Measurements from ENCODE around the gene INHBE.
A peak's percentile ranks its signal among the peaks of the same experiment; 100 is the strongest.
"Not testable (repeated sequence)": the region's sequence is repeated elsewhere in the genome, so short reads cannot be mapped to it uniquely, and the experiment has no call there.

Gene INHBE

DNA sequence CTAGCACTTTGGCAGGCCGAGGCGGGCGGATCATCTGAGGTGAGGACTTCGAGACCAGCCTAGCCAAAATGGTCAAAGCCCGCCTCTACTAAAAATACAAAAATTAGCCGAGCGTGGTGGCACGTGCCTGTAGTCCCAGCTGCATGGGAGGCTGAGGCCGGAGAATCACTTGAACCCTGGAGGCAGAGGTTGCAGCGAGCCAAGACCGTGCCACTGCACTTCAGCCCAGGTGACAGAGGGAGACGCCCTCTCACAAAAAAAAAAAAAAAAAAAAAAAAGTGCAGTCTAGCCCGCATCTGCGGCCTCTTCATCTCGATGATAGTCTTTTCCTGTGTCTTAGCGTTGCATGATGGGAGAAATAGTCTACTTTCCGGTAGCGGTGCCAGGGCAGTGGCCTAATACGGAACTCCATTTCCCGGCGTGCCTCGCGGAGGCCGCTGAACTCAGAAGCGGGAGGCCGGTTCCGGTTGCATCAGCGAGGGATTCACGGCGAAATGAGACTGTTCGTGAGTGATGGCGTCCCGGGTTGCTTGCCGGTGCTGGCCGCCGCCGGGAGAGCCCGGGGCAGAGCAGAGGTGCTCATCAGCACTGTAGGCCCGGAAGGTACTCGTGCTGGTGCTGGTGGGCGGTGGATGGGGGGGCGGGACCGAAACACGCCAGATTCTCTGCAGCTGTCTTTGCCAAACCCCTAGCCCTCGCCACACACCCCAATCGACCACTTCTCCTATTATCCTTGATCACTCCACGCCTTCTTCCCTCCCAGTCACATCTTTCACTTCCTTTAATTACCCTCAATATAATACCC lies 32.7 kb downstream of the INHBE start, which contains the start of gene MARS1:
Gene MARS1, plus strand, starts transcription at position 472 of the 805 bp plus-strand sequence. Its CDS starts 23 bp downstream, at position 495.
- Mint-ChIP-seq H3K36me3 (peaks cover 60% of the 10 kb centered on the region), H3K27ac (peak within 1 kb of the TSS; percentile 94), H3K9me3 (no peaks in the 10 kb centered on the region), H3K4me1 (peaks cover 37% of the 10 kb centered on the region), H3K4me3 (peak within 1 kb of the TSS; percentile 88)
- peak; percentile 79 to 91 for DNase-seq (ENCODE audit: low spot score in 2 of 2)
- peak; percentile 98 for ATAC-seq

DNA sequence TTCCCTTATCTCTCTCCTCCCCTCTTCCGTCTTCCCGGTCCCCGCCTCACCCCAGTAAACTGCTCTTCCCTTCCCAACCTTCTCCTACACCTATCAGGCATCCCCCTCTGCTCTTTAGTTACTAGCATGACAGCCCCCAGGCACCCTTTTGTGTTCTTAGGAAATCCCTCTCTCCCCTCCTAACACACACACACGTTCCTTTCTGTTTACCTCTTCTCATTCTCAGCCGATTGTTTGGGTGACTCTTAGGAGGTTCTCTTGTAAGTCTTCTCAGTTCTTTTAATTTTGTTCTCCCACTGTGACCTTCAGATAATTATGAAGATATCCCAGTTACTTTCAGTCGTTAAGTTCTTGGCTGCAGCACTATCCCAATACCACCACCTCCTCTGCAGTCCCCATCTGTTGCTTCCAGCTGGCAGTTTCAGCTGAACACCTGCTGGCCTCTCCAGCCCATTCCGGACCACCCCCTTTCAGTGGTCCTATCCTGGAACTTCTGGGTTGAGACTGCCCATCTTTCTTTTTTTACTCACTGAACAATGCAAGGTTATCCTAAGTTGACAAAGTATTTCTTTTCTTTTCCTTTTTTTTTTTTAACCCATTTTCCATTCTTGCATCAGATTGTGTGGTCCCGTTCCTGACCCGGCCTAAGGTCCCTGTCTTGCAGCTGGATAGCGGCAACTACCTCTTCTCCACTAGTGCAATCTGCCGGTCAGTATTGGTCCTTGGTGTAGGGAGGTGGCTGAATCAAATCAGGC lies 33.5 kb downstream of the INHBE start:
- no peak for DNase-seq (ENCODE audit: low spot score in 2 of 2)
- peak overlapping the region; percentile 94 for H3K27ac Mint-ChIP-seq
- peak overlapping the region; percentile 88 for H3K4me3 Mint-ChIP-seq
- peaks cover 40% of the 10 kb centered on the region for H3K4me1 Mint-ChIP-seq
- peaks cover 65% of the 10 kb centered on the region for H3K36me3 Mint-ChIP-seq
- no peaks in the 10 kb centered on the region for H3K9me3 Mint-ChIP-seq
- no peak for ATAC-seq

DNA sequence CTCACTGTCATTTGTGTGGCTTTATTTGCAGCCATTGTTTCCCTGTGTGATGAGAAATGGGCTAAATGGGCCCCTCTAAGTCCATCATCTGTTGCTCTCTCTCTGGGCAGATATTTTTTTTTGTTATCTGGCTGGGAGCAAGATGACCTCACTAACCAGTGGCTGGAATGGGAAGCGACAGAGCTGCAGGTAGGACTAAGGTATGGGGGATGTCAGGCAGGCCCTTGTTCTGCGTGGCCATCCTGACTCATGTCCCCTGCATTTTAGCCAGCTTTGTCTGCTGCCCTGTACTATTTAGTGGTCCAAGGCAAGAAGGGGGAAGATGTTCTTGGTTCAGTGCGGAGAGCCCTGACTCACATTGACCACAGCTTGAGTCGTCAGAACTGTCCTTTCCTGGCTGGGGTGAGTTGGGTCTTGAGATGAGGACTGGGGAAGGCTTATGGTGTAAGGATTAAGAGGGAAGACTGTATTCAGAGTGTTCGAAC lies 34.1 kb downstream of the INHBE start:
- peaks cover 40% of the 10 kb centered on the region for H3K4me1 Mint-ChIP-seq
- ATAC-seq (no peak), DNase-seq (ENCODE audit: low spot score in 2 of 2) (no peak)
- H3K27ac Mint-ChIP-seq: peak overlapping the region; percentile 94
- H3K9me3 Mint-ChIP-seq: no peaks in the 10 kb centered on the region
- H3K36me3 Mint-ChIP-seq: peaks cover 70% of the 10 kb centered on the region
- H3K4me3 Mint-ChIP-seq: peak overlapping the region; percentile 88

DNA sequence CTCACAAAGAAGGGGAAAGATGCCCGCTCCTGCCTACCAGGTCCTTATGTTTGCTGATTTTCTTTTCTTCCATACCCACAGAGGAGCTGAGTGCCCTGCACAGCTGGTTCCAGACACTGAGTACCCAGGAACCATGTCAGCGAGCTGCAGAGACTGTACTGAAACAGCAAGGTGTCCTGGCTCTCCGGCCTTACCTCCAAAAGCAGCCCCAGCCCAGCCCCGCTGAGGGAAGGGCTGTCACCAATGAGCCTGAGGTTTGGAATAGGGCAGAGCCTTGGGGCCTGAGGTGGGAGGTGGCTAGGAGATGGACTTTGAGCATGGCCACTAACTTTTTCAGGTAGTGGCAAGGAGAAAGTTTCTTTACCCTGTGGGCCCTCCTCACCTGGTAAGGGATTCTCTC lies 35.0 kb downstream of the INHBE start:
- peaks cover 80% of the 10 kb centered on the region for H3K36me3 Mint-ChIP-seq

DNA sequence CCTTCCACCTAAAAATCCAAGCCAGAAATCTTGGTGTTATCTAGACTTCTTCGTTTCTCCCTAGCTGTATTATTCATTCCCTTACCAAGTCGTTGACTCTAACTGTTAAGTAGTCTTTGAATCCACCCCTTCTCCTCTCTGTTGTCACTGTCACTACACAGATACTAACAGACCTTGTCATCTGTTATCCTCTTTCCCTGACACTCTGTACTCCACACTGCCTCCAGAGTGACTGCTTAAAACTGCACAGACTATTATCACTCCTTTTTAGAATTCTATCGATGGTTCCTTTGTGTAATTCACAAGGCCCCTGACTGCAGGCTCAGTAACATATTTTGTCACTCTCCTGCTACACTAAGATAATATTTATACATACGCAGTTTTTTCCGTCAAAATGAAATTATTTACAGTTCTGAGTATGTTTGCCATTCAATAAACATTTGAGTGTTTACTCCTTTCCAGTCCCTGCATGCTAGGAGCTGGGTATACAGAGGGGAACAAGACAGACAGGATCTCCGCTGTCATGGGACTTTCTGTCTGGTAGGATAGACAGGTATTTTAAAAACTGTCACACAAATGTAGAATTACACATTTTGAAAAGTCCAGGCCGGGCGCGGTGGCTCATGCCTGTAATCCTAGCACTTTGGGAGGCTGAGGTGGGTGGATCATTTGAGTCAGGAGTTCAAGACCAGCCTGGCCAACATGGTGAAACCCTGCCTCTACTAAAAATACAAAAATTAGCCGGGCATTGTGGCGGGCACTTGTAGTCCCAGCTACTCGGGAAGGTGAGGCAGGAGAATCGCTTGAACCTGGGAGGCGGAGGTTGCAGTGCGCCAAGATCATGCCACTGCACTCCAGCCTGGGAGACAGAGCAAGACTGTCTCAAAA lies 36.5 kb downstream of the INHBE start:
- ATAC-seq (no peak), DNase-seq (ENCODE audit: low spot score in 2 of 2) (no peak)
- Mint-ChIP-seq H3K27ac (no peak overlapping the region), H3K36me3 (peaks cover 95% of the 10 kb centered on the region), H3K4me3 (no peak overlapping the region), H3K9me3 (no peaks in the 10 kb centered on the region), H3K4me1 (peaks cover 40% of the 10 kb centered on the region)

More for the DNA sequence above, 35.0 kb downstream of the INHBE start:
- ATAC-seq (no peak), DNase-seq (ENCODE audit: low spot score in 2 of 2) (no peak)
- Mint-ChIP-seq H3K4me3 (no peak overlapping the region), H3K27ac (peak overlapping the region; percentile 94), H3K9me3 (no peaks in the 10 kb centered on the region), H3K4me1 (peaks cover 40% of the 10 kb centered on the region)

DNA sequence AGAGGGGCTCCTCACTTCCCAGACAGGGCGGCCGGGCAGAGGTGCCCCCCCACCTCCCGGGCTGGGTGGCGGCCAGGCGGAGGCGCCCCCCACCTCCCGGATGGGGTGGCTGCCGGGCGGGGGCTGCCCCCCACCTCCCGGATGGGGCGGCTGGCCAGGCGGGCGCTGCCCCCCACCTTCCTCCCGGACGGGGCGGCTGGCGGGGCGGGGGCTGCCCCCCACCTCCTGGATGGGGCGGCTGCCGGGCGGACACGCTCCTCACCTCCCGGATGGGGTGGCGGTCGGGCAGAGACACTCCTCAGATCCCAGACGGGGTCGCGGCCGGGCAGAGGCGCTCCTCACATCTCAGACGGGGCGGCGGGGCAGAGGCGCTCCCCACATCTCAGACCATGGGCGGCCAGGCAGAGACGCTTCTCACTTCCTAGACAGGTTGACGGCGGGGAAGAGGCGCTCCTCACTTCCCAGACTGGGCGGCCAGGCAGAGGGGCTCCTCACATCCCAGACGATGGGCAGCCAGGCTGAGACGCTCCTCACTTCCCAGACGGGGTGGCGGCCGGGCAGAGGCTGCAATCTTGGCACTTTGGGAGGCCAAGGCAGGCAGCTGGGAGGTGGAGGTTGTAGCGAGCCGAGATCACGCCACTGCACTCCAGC lies 40.1 kb downstream of the INHBE start:
- not testable (repeated sequence) for H3K4me3 Mint-ChIP-seq; DNase-seq (ENCODE audit: low spot score in 2 of 2); H3K27ac Mint-ChIP-seq; ATAC-seq; H3K9me3 Mint-ChIP-seq
- H3K4me1 Mint-ChIP-seq: peaks cover 30% of the 10 kb centered on the region
- H3K36me3 Mint-ChIP-seq: peaks cover 97% of the 10 kb centered on the region

DNA sequence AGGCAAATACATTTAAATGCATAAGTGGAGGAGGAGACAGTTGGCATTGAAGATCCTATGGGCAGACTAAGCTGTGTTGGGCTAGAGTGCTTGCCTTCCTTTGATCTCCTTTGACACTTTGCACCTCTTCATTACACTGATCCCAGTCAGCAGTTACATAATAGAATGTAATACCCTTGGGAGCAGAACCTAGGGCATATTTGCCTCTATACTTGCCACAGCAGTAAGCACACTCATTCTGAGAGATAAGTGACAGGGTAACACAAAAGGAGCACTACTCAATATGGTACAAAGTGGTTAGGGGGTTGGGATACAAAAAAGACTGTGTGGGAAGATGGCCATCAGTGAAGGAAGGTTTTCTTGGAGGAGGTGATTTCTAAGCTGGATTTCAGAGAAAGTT lies 41.7 kb downstream of the INHBE start:
- H3K27ac Mint-ChIP-seq: peak overlapping the region; percentile 36
- H3K4me1 Mint-ChIP-seq: peaks cover 17% of the 10 kb centered on the region
- peaks cover 97% of the 10 kb centered on the region for H3K36me3 Mint-ChIP-seq
- DNase-seq (ENCODE audit: low spot score in 2 of 2) (no peak), ATAC-seq (peak; percentile 59)
- H3K9me3 Mint-ChIP-seq: no peaks in the 10 kb centered on the region
- H3K4me3 Mint-ChIP-seq: no peak overlapping the region

DNA sequence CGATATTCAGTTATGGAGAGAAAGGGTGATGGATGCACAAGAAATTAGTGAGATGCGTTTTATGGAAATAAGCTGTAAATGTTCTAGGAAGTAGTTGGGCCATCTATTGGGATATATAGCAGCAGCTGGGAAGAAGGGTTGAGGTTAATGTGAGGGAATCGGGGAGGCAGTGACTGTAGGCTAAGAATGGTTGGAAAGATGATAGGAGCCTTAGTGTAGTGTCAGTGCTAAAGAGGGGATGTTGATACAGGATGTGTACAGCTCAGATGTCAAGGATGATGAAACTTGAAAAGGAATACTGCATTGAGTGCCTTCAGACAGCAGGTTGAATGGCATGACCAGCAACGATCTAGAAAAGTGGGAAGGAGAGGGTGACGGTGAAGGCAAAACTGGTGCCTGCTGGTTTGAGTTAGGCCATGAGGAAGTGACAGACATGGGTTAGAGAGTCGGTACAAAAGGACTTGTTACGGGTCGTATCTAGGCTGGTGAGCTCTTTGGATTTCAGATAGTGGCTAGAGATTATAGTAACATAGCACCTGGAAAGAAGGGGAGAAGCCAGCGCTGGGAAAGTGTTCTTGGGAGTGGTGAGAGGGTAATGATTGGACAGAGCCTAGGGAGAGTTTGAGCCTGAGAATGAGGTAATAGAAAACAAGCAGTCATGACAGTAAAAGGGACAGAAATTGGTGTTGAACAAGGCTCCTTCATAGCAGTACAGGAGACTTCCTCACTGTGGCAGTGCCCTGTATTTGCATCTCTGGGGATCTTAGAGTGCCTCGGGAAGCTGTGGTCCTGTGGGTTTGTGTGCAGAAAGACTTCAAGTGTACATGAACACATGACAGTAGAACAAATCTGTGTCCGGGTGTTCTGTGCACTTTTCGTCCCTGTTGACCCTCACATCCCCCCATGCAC lies 42.4 kb downstream of the INHBE start:
- ATAC-seq (no peak), DNase-seq (ENCODE audit: low spot score in 2 of 2) (no peak)
- no peaks in the 10 kb centered on the region for H3K9me3 Mint-ChIP-seq
- peak overlapping the region; percentile 49 for H3K27ac Mint-ChIP-seq
- peaks cover 21% of the 10 kb centered on the region for H3K4me1 Mint-ChIP-seq
- peaks cover 97% of the 10 kb centered on the region for H3K36me3 Mint-ChIP-seq
- H3K4me3 Mint-ChIP-seq: no peak overlapping the region

DNA sequence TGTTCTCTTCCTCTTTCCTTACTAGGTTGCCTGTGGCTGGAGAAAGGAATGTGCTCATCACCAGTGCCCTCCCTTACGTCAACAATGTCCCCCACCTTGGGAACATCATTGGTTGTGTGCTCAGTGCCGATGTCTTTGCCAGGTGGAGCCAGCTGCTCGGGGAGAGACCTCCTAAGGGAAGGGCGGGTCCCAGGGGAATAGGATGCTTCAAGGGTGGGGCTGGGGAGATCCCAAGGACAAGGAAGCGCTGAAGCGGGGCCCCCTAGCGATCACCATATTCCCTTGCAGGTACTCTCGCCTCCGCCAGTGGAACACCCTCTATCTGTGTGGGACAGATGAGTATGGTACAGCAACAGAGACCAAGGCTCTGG lies 43.0 kb downstream of the INHBE start:
- no peak for ATAC-seq
- DNase-seq (ENCODE audit: low spot score in 2 of 2): no peak
- H3K36me3 Mint-ChIP-seq: peaks cover 97% of the 10 kb centered on the region
- peak overlapping the region; percentile 49 for H3K27ac Mint-ChIP-seq
- no peaks in the 10 kb centered on the region for H3K9me3 Mint-ChIP-seq
- H3K4me1 Mint-ChIP-seq: peaks cover 15% of the 10 kb centered on the region
- H3K4me3 Mint-ChIP-seq: no peak overlapping the region

DNA sequence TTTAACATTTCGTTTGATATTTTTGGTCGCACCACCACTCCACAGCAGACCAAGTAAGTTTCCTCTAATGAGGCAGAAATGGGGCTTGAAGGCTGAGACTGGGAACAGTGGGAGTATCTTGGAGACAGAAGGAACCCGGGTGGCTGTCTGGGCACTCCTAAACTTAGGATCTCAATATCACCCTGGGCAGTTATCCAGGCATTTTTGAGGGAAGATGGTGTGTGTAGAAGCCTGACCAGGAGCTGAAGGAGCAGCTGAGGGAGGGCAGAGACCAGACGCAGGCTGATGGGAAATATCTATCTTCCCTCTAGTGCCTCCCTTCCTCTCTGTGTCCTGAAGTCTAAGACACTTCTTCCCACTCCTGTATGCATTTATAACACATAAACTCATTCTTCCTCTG lies 43.5 kb downstream of the INHBE start:
- DNase-seq (ENCODE audit: low spot score in 2 of 2): no peak
- Mint-ChIP-seq H3K36me3 (peaks cover 99% of the 10 kb centered on the region), H3K9me3 (no peaks in the 10 kb centered on the region), H3K27ac (peak overlapping the region; percentile 49), H3K4me3 (no peak overlapping the region), H3K4me1 (peaks cover 15% of the 10 kb centered on the region)
- no peak for ATAC-seq

DNA sequence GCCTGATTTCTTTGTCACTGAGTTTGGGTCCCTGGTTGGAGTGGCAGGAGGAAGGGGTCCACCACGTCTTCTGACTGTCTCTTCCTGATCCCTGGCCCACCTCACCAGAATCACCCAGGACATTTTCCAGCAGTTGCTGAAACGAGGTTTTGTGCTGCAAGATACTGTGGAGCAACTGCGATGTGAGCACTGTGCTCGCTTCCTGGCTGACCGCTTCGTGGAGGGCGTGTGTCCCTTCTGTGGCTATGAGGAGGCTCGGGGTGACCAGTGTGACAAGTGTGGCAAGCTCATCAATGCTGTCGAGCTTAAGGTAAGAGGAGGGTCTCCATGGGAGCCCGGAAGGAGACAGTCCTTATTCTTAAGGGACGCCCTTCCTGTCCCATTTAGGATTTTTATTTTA lies 45.1 kb downstream of the INHBE start:
- ATAC-seq: no peak
- Mint-ChIP-seq H3K36me3 (peaks cover 100% of the 10 kb centered on the region), H3K4me3 (no peak overlapping the region), H3K9me3 (no peaks in the 10 kb centered on the region), H3K4me1 (peaks cover 15% of the 10 kb centered on the region), H3K27ac (no peak overlapping the region)
- DNase-seq (ENCODE audit: low spot score in 2 of 2): no peak

DNA sequence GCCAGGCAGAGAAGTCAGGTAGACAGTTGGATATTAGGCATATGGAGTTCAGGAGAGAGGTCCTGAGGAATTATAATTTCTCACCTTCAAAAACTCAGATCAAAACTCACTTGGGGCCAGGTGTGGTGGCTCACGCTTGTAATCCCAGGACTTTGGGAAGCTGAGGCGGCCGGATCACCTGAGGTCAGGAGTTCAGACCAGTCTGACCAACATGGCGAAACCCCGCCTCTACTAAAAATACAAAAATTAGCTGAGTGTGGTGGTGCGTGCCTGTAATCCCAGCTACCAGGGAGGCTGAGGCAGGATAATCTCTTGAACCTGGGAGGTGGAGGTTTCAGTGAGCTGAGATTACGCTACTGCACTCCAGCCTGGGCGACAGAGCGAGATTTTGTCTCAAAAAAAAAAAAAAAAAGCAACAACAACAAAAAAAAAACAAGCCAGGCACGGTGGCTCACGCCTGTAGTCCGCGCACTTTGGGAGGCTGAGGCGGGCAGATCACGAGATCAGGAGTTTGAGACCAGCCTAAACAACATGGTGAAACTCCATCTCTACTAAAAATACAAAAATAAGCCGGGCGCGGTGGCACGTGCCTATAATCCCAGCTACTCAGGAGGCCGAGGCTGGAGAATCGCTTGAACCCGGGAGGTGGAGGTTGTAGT lies 47.3 kb downstream of the INHBE start:
- peaks cover 95% of the 10 kb centered on the region for H3K36me3 Mint-ChIP-seq
- not testable (repeated sequence) for H3K4me1 Mint-ChIP-seq; H3K9me3 Mint-ChIP-seq; ATAC-seq; H3K27ac Mint-ChIP-seq; H3K4me3 Mint-ChIP-seq; DNase-seq (ENCODE audit: low spot score in 2 of 2)

DNA sequence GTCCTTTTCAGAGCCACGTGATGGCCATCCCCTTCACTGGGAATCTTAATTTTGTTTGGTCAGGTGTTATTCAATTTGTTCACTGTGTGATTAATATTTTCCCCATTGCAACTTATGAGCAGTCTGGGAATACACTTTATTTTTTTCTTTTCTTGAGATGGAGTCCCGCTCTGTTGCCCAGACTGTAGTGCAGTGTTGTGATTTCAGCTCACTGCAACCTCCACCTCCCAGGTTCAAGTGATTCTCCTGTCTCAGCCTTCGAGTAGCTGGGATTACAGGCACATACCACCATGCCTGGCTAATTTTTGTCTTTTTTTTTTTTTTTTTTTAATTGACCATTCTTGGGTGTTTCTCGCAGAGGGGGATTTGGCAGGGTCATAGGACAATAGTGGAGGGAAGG lies 51.4 kb downstream of the INHBE start:
- H3K27ac Mint-ChIP-seq, ATAC-seq: not testable (repeated sequence)
- H3K36me3 Mint-ChIP-seq: peaks cover 93% of the 10 kb centered on the region

More for the DNA sequence above, 51.4 kb downstream of the INHBE start:
- not testable (repeated sequence) for H3K4me1 Mint-ChIP-seq; H3K4me3 Mint-ChIP-seq; DNase-seq (ENCODE audit: low spot score in 2 of 2); H3K9me3 Mint-ChIP-seq
